Endothelial cell of umbilical vein (primary cell): ENCODE data around the gene FREM1. TPM values are rescaled to one million over a fixed set of nuclear protein-coding genes. Genes with fewer than 3 reads are reported as not detected.

Source experiments
- BruUV-seq: library from RNA; stranded (reverse); fragments of 400-500 nt; replicated peaks from 2 replicates; lab custom pipeline; 2021; lab: Mats Ljungman, UMichigan
- CTCF ChIA-PET: fragments of 300-600, 350-600 bp; sonication (Branson Sonifier 250); formaldehyde crosslinking; loops from one replicate; lab custom pipeline; 2021; ENCODE audit warnings: antibody characterized with exemption, inconsistent platforms; lab: Charles Lee
- POLR2A ChIA-PET: fragments of 300-600, 350-600 bp; sonication (Branson Sonifier 250); formaldehyde crosslinking; loops from one replicate; lab custom pipeline; 2021; ENCODE audit warnings: antibody characterized with exemption, inconsistent platforms; lab: Charles Lee
- DNase-seq: peaks from one replicate; pipeline ENCODE4 v3.0.0-alpha.2; 2011; ENCODE audit warnings: low read depth, low spot score
- FAIRE-seq: peaks from 2 replicates; lab custom pipeline; 2011; peaks lifted over from hg19 to GRCh38; lab: Jason Lieb, UNC
- H2AFZ ChIP-seq: 2 replicates; pipeline ENCODE4 v1.6.0; 2012; ENCODE audit warnings: low read depth, low read length, control low read depth, inconsistent platforms
- H3K27ac ChIP-seq: 2 replicates; pipeline ENCODE4 v1.5.1; 2011; ENCODE audit warnings: low read depth, mild to moderate bottlenecking, control low read depth, low read length, moderate library complexity; ENCODE audit not compliant: insufficient read depth
- H3K27me3 ChIP-seq, 2 experiments: 2 replicates each; pipeline versions ENCODE4 v1.6.0 to v1.6.1; 2011; ENCODE audit warnings: low read length in 2 of 2, mixed read lengths in 1 of 2; ENCODE audit not compliant: control insufficient read depth in 2 of 2, insufficient read depth in 2 of 2
- H3K36me3 ChIP-seq, 2 experiments: 2 replicates in 1 of 2; 3 replicates in 1 of 2; pipeline ENCODE4 v1.5.1; 2011; ENCODE audit warnings: low read length in 2 of 2, mild to moderate bottlenecking in 1 of 2, moderate library complexity in 1 of 2; ENCODE audit not compliant: control insufficient read depth in 2 of 2, insufficient read depth in 2 of 2; ENCODE audit errors: extremely low read depth in 1 of 2
- H3K4me1 ChIP-seq: 3 replicates; pipeline ENCODE4 v1.5.1; 2011; ENCODE audit warnings: mild to moderate bottlenecking, low read length; ENCODE audit not compliant: control insufficient read depth, insufficient read depth; ENCODE audit errors: extremely low read depth
- H3K4me2 ChIP-seq: 2 replicates; pipeline ENCODE4 v1.6.1; 2011; ENCODE audit warnings: low read length, control low read depth, mixed read lengths; ENCODE audit not compliant: insufficient read depth
- H3K4me3 ChIP-seq, 3 experiments: fragments of 200-600 bp in 1 of 3; sonication (generic), shearing (Covaris generic) in 1 of 3; replicated peaks in 1 of 3; 2 replicates each; pipeline ENCODE4 v1.5.1; 2011 to 2016; ENCODE audit warnings: control low read depth in 3 of 3, low read length in 3 of 3, mild to moderate bottlenecking in 2 of 3, inconsistent platforms in 1 of 3, low read depth in 1 of 3, moderate library complexity in 1 of 3; ENCODE audit not compliant: insufficient read depth in 1 of 3
- H3K79me2 ChIP-seq: 2 replicates; pipeline ENCODE4 v1.6.0; 2012; ENCODE audit warnings: low read length, inconsistent platforms; ENCODE audit not compliant: control insufficient read depth, insufficient read depth
- H3K9ac ChIP-seq: replicated peaks from 2 replicates; pipeline ENCODE3; 2011; ENCODE audit warnings: low read length, control low read depth; ENCODE audit not compliant: insufficient read depth; ENCODE audit errors: extremely low read depth
- H3K9me1 ChIP-seq: replicated peaks from 3 replicates; pipeline ENCODE4 v1.6.0; 2011; ENCODE audit warnings: mild to moderate bottlenecking, low read length; ENCODE audit not compliant: control insufficient read depth, insufficient read depth; ENCODE audit errors: extremely low read depth
- H3K9me3 ChIP-seq: replicated peaks from 2 replicates; pipeline ENCODE4 v1.5.1; 2012; ENCODE audit warnings: low read length, inconsistent platforms; ENCODE audit not compliant: control insufficient read depth, insufficient read depth
- H4K20me1 ChIP-seq: replicated peaks from 2 replicates; pipeline ENCODE3; 2011; ENCODE audit warnings: mild to moderate bottlenecking, low read length; ENCODE audit not compliant: control insufficient read depth, insufficient read depth; ENCODE audit errors: extremely low read depth
- EZH2 ChIP-seq: IDR thresholded peaks from 2 replicates; pipeline ENCODE4 v1.6.1; 2012; ENCODE audit warnings: borderline replicate concordance, low read depth, mild to moderate bottlenecking, moderate library complexity, low read length, inconsistent platforms; ENCODE audit not compliant: severe bottlenecking
- FOS ChIP-seq: IDR thresholded peaks from 2 replicates; pipeline ENCODE4 v1.6.1; 2011; ENCODE audit warnings: mild to moderate bottlenecking, low read length, moderate library complexity, borderline replicate concordance; ENCODE audit not compliant: insufficient read depth
- GATA2 ChIP-seq: IDR thresholded peaks from 2 replicates; pipeline ENCODE4 v1.7.0; 2011; ENCODE audit warnings: low read depth, mild to moderate bottlenecking, moderate library complexity, mixed read lengths, low read length; ENCODE audit not compliant: insufficient read length, insufficient read depth
- JUN ChIP-seq: IDR thresholded peaks from 2 replicates; pipeline ENCODE4 v1.6.1; 2011; ENCODE audit warnings: borderline replicate concordance, low read depth; ENCODE audit not compliant: insufficient read length, insufficient read depth
- MYC ChIP-seq: IDR thresholded peaks from one replicate; pipeline ENCODE4 v1.6.1; 2011; ENCODE audit warnings: mild to moderate bottlenecking, low read depth, low read length
- POLR2A ChIP-seq: IDR thresholded peaks from 2 replicates; pipeline ENCODE4 v1.6.1; 2012; ENCODE audit warnings: low read depth, mild to moderate bottlenecking, control low read depth, low read length
- POLR2AphosphoS5 ChIP-seq: IDR thresholded peaks from 2 replicates; pipeline ENCODE4 v1.6.1; 2012; ENCODE audit warnings: low read depth, mild to moderate bottlenecking, control low read depth, low read length, moderate library complexity; ENCODE audit not compliant: insufficient read depth
- dilution Hi-C: fragments of 300-500 bp; cut with MboI; formaldehyde crosslinking; loops from one replicate; pipeline ENCODE4 v1.15.0; 2019; ENCODE audit warnings: low sequenced_read_pairs; ENCODE audit not compliant: extremely low pct_ligation_motif_present
- intact Hi-C: fragments of 100-400 bp; cut with micrococcal nuclease; formaldehyde crosslinking; loops from one replicate; pipeline ENCODE4 v1.10.0; 2022
- polyA plus RNA-seq, 4 experiments: library from polyadenylated mRNA; depleted of rRNA in 3 of 4; stranded (reverse) in 3 of 4; unstranded in 1 of 4; fragments of >200 nt; gene quantifications; 2 replicates each; pipeline versions ENCODE4 v1.2.1 to v1.2.3, GENCODE V29; 2011 to 2012; ENCODE audit warnings: missing spikeins in 1 of 4
- total RNA-seq: library from RNA; stranded (reverse); gene quantifications from 2 replicates; pipeline ENCODE4 v1.2.3, GENCODE V29; 2021
- TF ChIP-seq, protein P1 (sequence below): IDR thresholded peaks from 2 replicates; pipeline ENCODE4 v1.6.1; 2011; ENCODE audit not compliant: insufficient read depth, insufficient read length
- TF ChIP-seq, protein P2 (sequence below), 2 donors: IDR thresholded peaks; 1 replicate in 1 of 2; 2 replicates in 1 of 2; pipeline ENCODE4 v1.5.1; 2011; ENCODE audit warnings: low read length in 2 of 2, mild to moderate bottlenecking in 2 of 2, moderate library complexity in 2 of 2, control low read depth in 1 of 2, inconsistent platforms in 1 of 2, low read depth in 1 of 2; ENCODE audit not compliant: insufficient read depth in 1 of 2; ENCODE audit errors: extremely low read depth in 1 of 2

The FREM1 gene
- total and polyA plus RNA-seq, 2 donors (not counting 3 experiments of a cell fraction or from before 2014, with no cell fraction given), result 0.10 to 0.29 TPM

DNA sequence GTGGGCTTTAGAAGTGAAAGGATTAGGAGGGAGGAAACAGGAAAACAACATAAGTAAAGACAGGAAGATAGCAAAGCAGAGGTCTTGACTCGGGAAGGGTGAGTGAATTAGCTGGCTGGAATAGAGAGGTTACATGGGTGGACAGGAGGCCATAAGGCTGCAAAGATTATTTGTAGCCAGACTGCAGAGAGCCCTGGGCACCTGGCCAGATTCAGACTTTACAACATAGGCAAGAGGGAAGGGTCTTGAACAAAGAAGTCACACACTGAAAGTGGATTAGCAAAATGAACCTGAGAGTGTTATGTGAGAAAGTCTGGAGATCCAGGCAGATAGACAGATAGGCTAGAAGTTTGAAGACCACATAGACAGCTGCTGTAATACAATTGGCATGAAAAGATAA lies 158.0 kb downstream of the FREM1 start:
- peak; percentile 97 for DNase-seq
- H3K27me3 ChIP-seq, result no peaks in the 10 kb centered on the region
- H3K27ac ChIP-seq, result peak overlapping the region; percentile 59
- peak; percentile 97 for FAIRE-seq
- H3K79me2 ChIP-seq, result no peaks in the 10 kb centered on the region
- POLR2A ChIA-PET, result no interaction called here
- H2AFZ ChIP-seq, result no peak overlapping the region
- dilution Hi-C loops (no loop called here), intact Hi-C loops (loop anchor here (2.0 to 5.0 kb wide), 4 partner anchors 59 to 285 kb away; partner anchors contain the start of gene ZDHHC21)
- no peak overlapping the region for H3K9ac ChIP-seq
- H3K4me2 ChIP-seq, result peak overlapping the region; percentile 77
- peaks cover 39% of the 10 kb centered on the region for H3K4me1 ChIP-seq
- TF ChIP-seq FOS (peak; percentile 68), POLR2A (peak; percentile 42), EZH2 (no peak), JUN (no peak), GATA2 (peak; percentile 89), POLR2AphosphoS5 (peak; percentile 76), MYC (no peak)
- TF ChIP-seq, protein P1, sequence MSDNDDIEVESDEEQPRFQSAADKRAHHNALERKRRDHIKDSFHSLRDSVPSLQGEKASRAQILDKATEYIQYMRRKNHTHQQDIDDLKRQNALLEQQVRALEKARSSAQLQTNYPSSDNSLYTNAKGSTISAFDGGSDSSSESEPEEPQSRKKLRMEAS, result no peak
- TF ChIP-seq, protein P2, sequence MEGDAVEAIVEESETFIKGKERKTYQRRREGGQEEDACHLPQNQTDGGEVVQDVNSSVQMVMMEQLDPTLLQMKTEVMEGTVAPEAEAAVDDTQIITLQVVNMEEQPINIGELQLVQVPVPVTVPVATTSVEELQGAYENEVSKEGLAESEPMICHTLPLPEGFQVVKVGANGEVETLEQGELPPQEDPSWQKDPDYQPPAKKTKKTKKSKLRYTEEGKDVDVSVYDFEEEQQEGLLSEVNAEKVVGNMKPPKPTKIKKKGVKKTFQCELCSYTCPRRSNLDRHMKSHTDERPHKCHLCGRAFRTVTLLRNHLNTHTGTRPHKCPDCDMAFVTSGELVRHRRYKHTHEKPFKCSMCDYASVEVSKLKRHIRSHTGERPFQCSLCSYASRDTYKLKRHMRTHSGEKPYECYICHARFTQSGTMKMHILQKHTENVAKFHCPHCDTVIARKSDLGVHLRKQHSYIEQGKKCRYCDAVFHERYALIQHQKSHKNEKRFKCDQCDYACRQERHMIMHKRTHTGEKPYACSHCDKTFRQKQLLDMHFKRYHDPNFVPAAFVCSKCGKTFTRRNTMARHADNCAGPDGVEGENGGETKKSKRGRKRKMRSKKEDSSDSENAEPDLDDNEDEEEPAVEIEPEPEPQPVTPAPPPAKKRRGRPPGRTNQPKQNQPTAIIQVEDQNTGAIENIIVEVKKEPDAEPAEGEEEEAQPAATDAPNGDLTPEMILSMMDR (IDR thresholded peaks at IDR 0.05; ENCODE audit: extremely low read depth in 1 of 2, insufficient read depth in 1 of 2, low read depth in 1 of 2, low read length in 2 of 2), result no peak
- no TSS peak for BruUV-seq
- no peaks in the 10 kb centered on the region for H4K20me1 ChIP-seq
- H3K9me3 ChIP-seq, result no peaks in the 10 kb centered on the region
- H3K4me3 ChIP-seq, result no peak overlapping the region
- no peaks in the 10 kb centered on the region for H3K9me1 ChIP-seq
- H3K36me3 ChIP-seq, result no peaks in the 10 kb centered on the region
- CTCF ChIA-PET, result interaction anchor here (0.9 to 2.0 kb wide), 8 partner anchors 9 to 287 kb away, joined by 3 to 15 read pairs (median 4); no protein-coding TSS in a partner anchor
